Dermis blood vessel endothelial cell (primary cell): ENCODE results near the gene KLK14. TPM values are rescaled to one million over a fixed set of nuclear protein-coding genes. Genes with fewer than 3 reads are reported as not detected.

ENCODE experiments used
- DNase-seq: peaks from one replicate; pipeline ENCODE4 v3.0.0; 2010
- total RNA-seq: library from RNA; depleted of rRNA; stranded (reverse); fragments of >200 nt; gene quantifications from 2 replicates; pipeline ENCODE4 v1.2.3, GENCODE V29; 2014

KLK14 gene
- total RNA-seq, 1 donor from 2014 or later: not detected

GRCh38 chr19:51034704-51035103, 48.0 kb downstream of the KLK14 start, which contains the start of gene KLK12:
Gene KLK12 (minus strand): TSS chr19:51035002. CDS start chr19:51034621, 381 bp downstream.
- DNase-seq: no peak

- DNase-seq: no peak
Measured at GRCh38 chr19:51031880-51032225, 50.8 kb downstream of the KLK14 start.

- no peak for DNase-seq
Measured at GRCh38 chr19:51031220-51031879, 51.3 kb downstream of the KLK14 start.

- DNase-seq: no peak
Measured at GRCh38 chr19:51030631-51031030, 52.1 kb downstream of the KLK14 start.

- DNase-seq: no peak
Measured at GRCh38 chr19:51029718-51030117, 53.0 kb downstream of the KLK14 start.

Other genes starting within 250 kb of the KLK14 start
- gene KLK15, start 249.3 kb downstream of the KLK14 start, total RNA-seq: not detected in 2 replicates
- not detected in 2 replicates for gene KLK3, start 228.0 kb downstream of the KLK14 start, total RNA-seq
- gene KLK2, start 209.4 kb downstream of the KLK14 start, total RNA-seq: 0.14 TPM in 1 of 2 replicates, not detected in the other
- not detected in 2 replicates for gene KLK4, start 171.5 kb downstream of the KLK14 start, total RNA-seq
- not detected in 2 replicates for gene KLK5, start 129.8 kb downstream of the KLK14 start, total RNA-seq
- gene KLK6, start 113.3 kb downstream of the KLK14 start, total RNA-seq: not detected in 2 replicates
- gene KLK7, start 99.0 kb downstream of the KLK14 start, total RNA-seq: under 0.01 TPM in 1 of 2 replicates, not detected in the other
- not detected in 2 replicates for gene KLK8, start 81.3 kb downstream of the KLK14 start, total RNA-seq
- 0.09 and 1.0 TPM in 2 replicates for gene KLK10, start 63.2 kb downstream of the KLK14 start, total RNA-seq
- not detected in 2 replicates for gene KLK11, start 56.3 kb downstream of the KLK14 start, total RNA-seq
- not detected in 2 replicates for gene KLK12, start 47.9 kb downstream of the KLK14 start, total RNA-seq
- gene KLK13, start 17.8 kb downstream of the KLK14 start, total RNA-seq: not detected in 2 replicates
- 10.0 and 15.8 TPM in 2 replicates for gene CTU1, start 25.5 kb upstream of the KLK14 start, total RNA-seq
- 0.19 TPM in 1 of 2 replicates, not detected in the other for gene SIGLEC9, start 42.0 kb upstream of the KLK14 start, total RNA-seq
- gene SIGLEC7, start 59.4 kb upstream of the KLK14 start, total RNA-seq: not detected in 2 replicates
- gene CD33, start 142.2 kb upstream of the KLK14 start, total RNA-seq: not detected in 2 replicates
- gene SIGLECL1, start 168.2 kb upstream of the KLK14 start, total RNA-seq: not detected in 2 replicates
- not detected in 2 replicates for gene IGLON5, start 228.8 kb upstream of the KLK14 start, total RNA-seq